ENCODE results near the gene RNF166.
"Not testable (repeated sequence)": the region's sequence is repeated elsewhere in the genome, so short reads cannot be mapped to it uniquely, and the experiment has no call there.

The RNF166 gene

GRCh38 chr16:88671806-88672205 lies 34.4 kb downstream of the RNF166 start:
- H3K9me3 Mint-ChIP-seq = no peaks in the 10 kb centered on the region
- peaks cover 11% of the 10 kb centered on the region for H3K36me3 Mint-ChIP-seq
- H3K4me3 Mint-ChIP-seq = no peak overlapping the region
- H3K27ac Mint-ChIP-seq = no peak overlapping the region
- H3K4me1 Mint-ChIP-seq = no peaks in the 10 kb centered on the region
- no peak for ATAC-seq
- DNase-seq (ENCODE audit: low spot score in 2 of 2) = no peak

- no peak overlapping the region for H3K27ac Mint-ChIP-seq
- H3K9me3 Mint-ChIP-seq = no peaks in the 10 kb centered on the region
- peaks cover 11% of the 10 kb centered on the region for H3K36me3 Mint-ChIP-seq
- H3K4me1 Mint-ChIP-seq = no peaks in the 10 kb centered on the region
- H3K4me3 Mint-ChIP-seq = no peak overlapping the region
- ATAC-seq (no peak), DNase-seq (ENCODE audit: low spot score in 2 of 2) (no peak)
These were observed 36.2 kb downstream of the RNF166 start for GRCh38 chr16:88669980-88670379.

- DNase-seq (ENCODE audit: low spot score in 2 of 2); H3K9me3 Mint-ChIP-seq; H3K4me3 Mint-ChIP-seq; ATAC-seq; H3K27ac Mint-ChIP-seq; H3K4me1 Mint-ChIP-seq: not testable (repeated sequence)
- peaks cover 11% of the 10 kb centered on the region for H3K36me3 Mint-ChIP-seq
These were observed 36.7 kb downstream of the RNF166 start for GRCh38 chr16:88669493-88669892.

- H3K36me3 Mint-ChIP-seq = peaks cover 23% of the 10 kb centered on the region
- DNase-seq (ENCODE audit: low spot score in 2 of 2) (no peak), ATAC-seq (no peak)
- H3K9me3 Mint-ChIP-seq = no peaks in the 10 kb centered on the region
- no peak overlapping the region for H3K27ac Mint-ChIP-seq
- no peak overlapping the region for H3K4me3 Mint-ChIP-seq
- H3K4me1 Mint-ChIP-seq = no peaks in the 10 kb centered on the region
These were observed 38.7 kb downstream of the RNF166 start for GRCh38 chr16:88667461-88667860.

- no peak for DNase-seq (ENCODE audit: low spot score in 2 of 2)
- no peak for ATAC-seq
- H3K4me3 Mint-ChIP-seq = no peak overlapping the region
- no peaks in the 10 kb centered on the region for H3K9me3 Mint-ChIP-seq
- H3K27ac Mint-ChIP-seq = no peak overlapping the region
- peaks cover 30% of the 10 kb centered on the region for H3K36me3 Mint-ChIP-seq
- H3K4me1 Mint-ChIP-seq = peaks cover 13% of the 10 kb centered on the region
These were observed 40.6 kb downstream of the RNF166 start for GRCh38 chr16:88665570-88665969.

GRCh38 chr16:88665148-88665547 lies 41.1 kb downstream of the RNF166 start:
- H3K4me3 Mint-ChIP-seq = peak overlapping the region; percentile 92
- DNase-seq (ENCODE audit: low spot score in 2 of 2) (no peak), ATAC-seq (no peak)
- H3K36me3 Mint-ChIP-seq = peaks cover 33% of the 10 kb centered on the region
- no peak overlapping the region for H3K27ac Mint-ChIP-seq
- H3K4me1 Mint-ChIP-seq = peaks cover 13% of the 10 kb centered on the region
- H3K9me3 Mint-ChIP-seq = no peaks in the 10 kb centered on the region

GRCh38 chr16:88662843-88663606 lies 43.2 kb downstream of the RNF166 start, which contains the start of gene MVD:
TSS of gene MVD (minus strand) at chr16:88663091. CDS start at chr16:88663080, 11 bp downstream.
- peak; percentile 90 to 94 for DNase-seq (ENCODE audit: low spot score in 2 of 2)
- ATAC-seq = peak; percentile 99
- Mint-ChIP-seq H3K4me3 (peak within 1 kb of the TSS; percentile 92), H3K36me3 (peaks cover 40% of the 10 kb centered on the region), H3K9me3 (no peaks in the 10 kb centered on the region), H3K4me1 (peaks cover 18% of the 10 kb centered on the region), H3K27ac (peak within 1 kb of the TSS; percentile 94)

- peak in 1 of 2 donors; percentile 73 for DNase-seq (ENCODE audit: low spot score in 2 of 2)
- peak overlapping the region; percentile 92 for H3K4me3 Mint-ChIP-seq
- H3K27ac Mint-ChIP-seq = peak overlapping the region; percentile 94
- peaks cover 18% of the 10 kb centered on the region for H3K4me1 Mint-ChIP-seq
- peaks cover 47% of the 10 kb centered on the region for H3K36me3 Mint-ChIP-seq
- no peaks in the 10 kb centered on the region for H3K9me3 Mint-ChIP-seq
- ATAC-seq = peak; percentile 5
These were observed 43.9 kb downstream of the RNF166 start for GRCh38 chr16:88662222-88662842.

GRCh38 chr16:88661468-88661867 lies 44.7 kb downstream of the RNF166 start:
- Mint-ChIP-seq H3K4me1 (peaks cover 18% of the 10 kb centered on the region), H3K27ac (no peak overlapping the region), H3K36me3 (peaks cover 56% of the 10 kb centered on the region), H3K9me3 (no peaks in the 10 kb centered on the region), H3K4me3 (peak overlapping the region; percentile 92)
- ATAC-seq (no peak), DNase-seq (ENCODE audit: low spot score in 2 of 2) (no peak)

- Mint-ChIP-seq H3K4me1 (peaks cover 24% of the 10 kb centered on the region), H3K27ac (no peak overlapping the region), H3K9me3 (no peaks in the 10 kb centered on the region), H3K36me3 (peaks cover 72% of the 10 kb centered on the region), H3K4me3 (no peak overlapping the region)
- DNase-seq (ENCODE audit: low spot score in 2 of 2) (no peak), ATAC-seq (no peak)
These were observed 47.0 kb downstream of the RNF166 start for GRCh38 chr16:88659160-88659559.

- no peaks in the 10 kb centered on the region for H3K9me3 Mint-ChIP-seq
- no peak for DNase-seq (ENCODE audit: low spot score in 2 of 2)
- peaks cover 26% of the 10 kb centered on the region for H3K4me1 Mint-ChIP-seq
- no peak overlapping the region for H3K27ac Mint-ChIP-seq
- no peak for ATAC-seq
- H3K4me3 Mint-ChIP-seq = no peak overlapping the region
- H3K36me3 Mint-ChIP-seq = peaks cover 70% of the 10 kb centered on the region
These were observed 47.5 kb downstream of the RNF166 start for GRCh38 chr16:88658714-88659113.

- Mint-ChIP-seq H3K4me1 (peaks cover 33% of the 10 kb centered on the region), H3K36me3 (peaks cover 72% of the 10 kb centered on the region), H3K27ac (no peak overlapping the region), H3K9me3 (no peaks in the 10 kb centered on the region), H3K4me3 (no peak overlapping the region)
- ATAC-seq (no peak), DNase-seq (ENCODE audit: low spot score in 2 of 2) (no peak)
These were observed 48.8 kb downstream of the RNF166 start for GRCh38 chr16:88657371-88657770.

GRCh38 chr16:88656291-88656980 lies 49.8 kb downstream of the RNF166 start:
- H3K4me3 Mint-ChIP-seq = no peak overlapping the region
- DNase-seq (ENCODE audit: low spot score in 2 of 2) = no peak
- H3K9me3 Mint-ChIP-seq = no peaks in the 10 kb centered on the region
- peaks cover 34% of the 10 kb centered on the region for H3K4me1 Mint-ChIP-seq
- H3K27ac Mint-ChIP-seq = no peak overlapping the region
- H3K36me3 Mint-ChIP-seq = peaks cover 75% of the 10 kb centered on the region
- no peak for ATAC-seq

- Mint-ChIP-seq H3K4me3 (no peak overlapping the region), H3K36me3 (peaks cover 75% of the 10 kb centered on the region), H3K27ac (no peak overlapping the region)
These were observed 50.4 kb downstream of the RNF166 start for GRCh38 chr16:88655733-88656281.

GRCh38 chr16:88655053-88655732 lies 51.0 kb downstream of the RNF166 start:
- H3K4me3 Mint-ChIP-seq = no peak overlapping the region
- H3K36me3 Mint-ChIP-seq = peaks cover 78% of the 10 kb centered on the region
- H3K27ac Mint-ChIP-seq = peak overlapping the region; percentile 83
- no peak for DNase-seq (ENCODE audit: low spot score in 2 of 2)
- H3K9me3 Mint-ChIP-seq = no peaks in the 10 kb centered on the region
- peaks cover 34% of the 10 kb centered on the region for H3K4me1 Mint-ChIP-seq
- ATAC-seq = no peak

More at GRCh38 chr16:88655733-88656281, 50.4 kb downstream of the RNF166 start:
- Mint-ChIP-seq H3K9me3 (no peaks in the 10 kb centered on the region), H3K4me1 (peaks cover 33% of the 10 kb centered on the region)
- no peak for DNase-seq (ENCODE audit: low spot score in 2 of 2)
- ATAC-seq = no peak

Data from stimulated activated effector memory CD8-positive, alpha-beta T cell treated with anti-CD3 and anti-CD28 coated beads, Interleukin-12 subunit alpha, Interleukin-12 subunit beta, amount 100 ng/mL, for 72 hours (primary cell).